A549 (cell line): ENCODE data around the gene ZNF552.

Source experiments
- CEBPB ChIP-seq, 2 experiments: fragments of >200 bp in 1 of 2; sonication (Bioruptor Twin) in 1 of 2; formaldehyde crosslinking in 1 of 2; IDR thresholded peaks; 2 replicates each; pipeline ENCODE4 v1.6.1; 2012 to 2016
- CHD2 ChIP-seq: fragments of 150-350 bp; IDR thresholded peaks from 2 replicates; pipeline ENCODE4 v1.6.1; 2014; ENCODE audit warnings: low read length; ENCODE audit not compliant: partially characterized antibody
- EHMT2 ChIP-seq: fragments of 200-600 bp; sonication (generic); IDR thresholded peaks from 2 replicates; pipeline ENCODE4 v1.6.1; 2016; ENCODE audit warnings: antibody characterized with exemption, low read depth, mild to moderate bottlenecking, moderate library complexity
- EP300 ChIP-seq, 2 experiments: fragments of >200 bp; sonication (Bioruptor Twin); formaldehyde crosslinking; IDR thresholded peaks; 2 replicates in 1 of 2; 3 replicates in 1 of 2; pipeline ENCODE4 v1.6.1; 2016 to 2017
- GATA3 ChIP-seq: IDR thresholded peaks from 2 replicates; pipeline ENCODE4 v1.6.1; 2012; ENCODE audit warnings: borderline replicate concordance
- JUNB ChIP-seq: fragments of >200 bp; sonication (Bioruptor Twin); formaldehyde crosslinking; IDR thresholded peaks from 2 replicates; pipeline ENCODE4 v1.6.1; 2016
- MAZ ChIP-seq: fragments of 150-350 bp; IDR thresholded peaks from 2 replicates; pipeline ENCODE4 v1.6.1; 2014; ENCODE audit warnings: antibody characterized with exemption, low read depth, low read length, borderline replicate concordance
- NFE2L2 ChIP-seq: fragments of 150-350 bp; conservative IDR thresholded peaks from 2 replicates; pipeline ENCODE4 v1.6.1; 2014; ENCODE audit warnings: low read length
- NR3C1 ChIP-seq: fragments of >200 bp; sonication (Bioruptor Twin); formaldehyde crosslinking; IDR thresholded peaks from 3 replicates; pipeline ENCODE4 v1.6.1; 2017
- POLR2A ChIP-seq: IDR thresholded peaks from 2 replicates; pipeline ENCODE4 v1.6.1; 2012; ENCODE audit warnings: mild to moderate bottlenecking, low read length
- RAD21 ChIP-seq, 2 experiments: fragments of >200 bp in 1 of 2; sonication (Bioruptor Twin) in 1 of 2; formaldehyde crosslinking in 1 of 2; IDR thresholded peaks in 1 of 2; conservative IDR thresholded peaks in 1 of 2; 2 replicates in 1 of 2; 3 replicates in 1 of 2; pipeline ENCODE4 v1.6.1; 2012 to 2018; ENCODE audit warnings: inconsistent platforms in 1 of 2
- TF ChIP-seq, protein P1 (sequence below): fragments of >200 bp; sonication (Bioruptor Twin); formaldehyde crosslinking; IDR thresholded peaks from 3 replicates; pipeline ENCODE4 v1.5.1; 2016

DNA sequence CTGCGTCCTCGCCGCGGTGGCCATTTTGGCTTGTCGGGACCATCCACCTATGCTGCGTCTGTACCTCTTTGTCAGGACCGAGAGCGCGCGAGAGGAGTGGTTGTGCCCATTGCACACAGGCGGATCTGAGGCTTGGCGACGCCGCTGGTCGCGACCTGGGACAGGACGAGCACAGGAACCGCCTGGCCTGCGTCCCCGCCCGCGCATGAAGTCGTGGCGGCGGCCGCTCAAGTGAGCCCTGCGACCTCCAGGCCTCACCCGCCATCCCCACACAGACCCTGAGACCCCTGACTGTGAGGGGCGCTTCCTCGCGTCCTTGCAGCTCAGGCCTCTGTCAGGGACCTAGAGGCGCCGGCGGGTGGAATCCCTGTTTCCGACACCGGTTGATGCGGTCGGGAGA, 28.4 kb downstream of the ZNF552 start:
- TF ChIP-seq EP300 (IDR thresholded peaks at IDR 0.05) (no peak), RAD21 (conservative IDR thresholded peaks at IDR 0.05 in 1 of 2, IDR thresholded peaks at IDR 0.05 in 1 of 2) (no peak), EHMT2 (no peak), CHD2 (no peak), POLR2A (no peak), CEBPB (IDR thresholded peaks at IDR 0.05) (no peak), NR3C1 (no peak), GATA3 (no peak), NFE2L2 (no peak), JUNB (no peak), MAZ (no peak)
- TF ChIP-seq, protein P1, sequence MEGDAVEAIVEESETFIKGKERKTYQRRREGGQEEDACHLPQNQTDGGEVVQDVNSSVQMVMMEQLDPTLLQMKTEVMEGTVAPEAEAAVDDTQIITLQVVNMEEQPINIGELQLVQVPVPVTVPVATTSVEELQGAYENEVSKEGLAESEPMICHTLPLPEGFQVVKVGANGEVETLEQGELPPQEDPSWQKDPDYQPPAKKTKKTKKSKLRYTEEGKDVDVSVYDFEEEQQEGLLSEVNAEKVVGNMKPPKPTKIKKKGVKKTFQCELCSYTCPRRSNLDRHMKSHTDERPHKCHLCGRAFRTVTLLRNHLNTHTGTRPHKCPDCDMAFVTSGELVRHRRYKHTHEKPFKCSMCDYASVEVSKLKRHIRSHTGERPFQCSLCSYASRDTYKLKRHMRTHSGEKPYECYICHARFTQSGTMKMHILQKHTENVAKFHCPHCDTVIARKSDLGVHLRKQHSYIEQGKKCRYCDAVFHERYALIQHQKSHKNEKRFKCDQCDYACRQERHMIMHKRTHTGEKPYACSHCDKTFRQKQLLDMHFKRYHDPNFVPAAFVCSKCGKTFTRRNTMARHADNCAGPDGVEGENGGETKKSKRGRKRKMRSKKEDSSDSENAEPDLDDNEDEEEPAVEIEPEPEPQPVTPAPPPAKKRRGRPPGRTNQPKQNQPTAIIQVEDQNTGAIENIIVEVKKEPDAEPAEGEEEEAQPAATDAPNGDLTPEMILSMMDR = no peak
